Measurements from ENCODE around the gene CD52.

Gene CD52

DNA sequence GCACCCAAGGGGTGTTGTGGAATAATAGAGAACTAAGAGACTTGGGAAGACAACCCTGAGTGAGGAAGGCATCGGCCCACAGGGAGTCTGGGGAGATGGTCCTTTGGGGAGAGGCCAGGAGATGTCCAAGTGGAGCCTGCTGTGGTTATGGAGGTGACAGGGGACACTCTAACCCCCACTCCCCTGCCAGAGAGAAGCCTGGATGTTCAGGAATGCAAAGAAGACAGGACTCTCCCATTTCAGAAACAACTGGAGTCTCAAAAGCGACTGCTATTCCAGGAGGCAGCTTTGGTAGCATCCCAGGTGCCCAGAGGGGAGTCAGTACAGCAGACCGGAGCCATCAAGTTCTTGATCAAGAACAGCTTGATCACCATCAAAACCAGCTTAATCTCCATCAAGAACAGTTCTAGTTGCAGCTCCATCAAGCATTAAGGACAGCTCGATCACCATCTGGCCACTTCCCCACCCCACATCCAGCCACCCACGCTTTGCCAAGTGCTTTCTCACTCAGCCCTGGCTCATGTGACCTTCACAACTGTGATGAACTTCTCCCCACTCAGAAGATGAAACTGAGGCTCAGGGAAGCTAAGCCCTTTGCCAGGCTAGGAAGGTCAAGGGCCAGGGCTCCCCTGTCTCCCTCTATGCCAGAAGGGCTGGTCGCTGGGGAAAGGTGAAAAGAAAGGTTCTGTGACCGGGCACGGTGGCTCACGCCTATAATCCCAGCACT lies 743 bp downstream of the CD52 start:
- H3K4me1 ChIP-seq (ENCODE audit: insufficient read depth, low read length, severe bottlenecking): peaks cover 72% of the 10 kb centered on the region
- H3K4me2 ChIP-seq (ENCODE audit: low read length): peak overlapping the region; percentile 79
- no peaks in the 10 kb centered on the region for H3K9me3 ChIP-seq (ENCODE audit: low read length)
- H4K20me1 ChIP-seq (ENCODE audit: insufficient read depth, low read length): no peaks in the 10 kb centered on the region
- TF ChIP-seq EZH2 (IDR thresholded peaks at IDR 0.05; ENCODE audit: borderline replicate concordance, low read length) (no peak), CTCF (IDR thresholded peaks at IDR 0.05; ENCODE audit: low read length) (no peak)
- H2AFZ ChIP-seq (ENCODE audit: low read length): no peak overlapping the region
- peak overlapping the region; percentile 97 for H3K27ac ChIP-seq (ENCODE audit: low read depth, low read length, poor library complexity, severe bottlenecking)
- no peaks in the 10 kb centered on the region for H3K9me2 ChIP-seq (ENCODE audit: low read depth, low read length)
- peak overlapping the region; percentile 92 for H3K9ac ChIP-seq (ENCODE audit: low read length)
- H3F3A ChIP-seq (ENCODE audit: insufficient read depth, low read length): no peaks in the 10 kb centered on the region; the same call in 1 of the 2 replicates
- peak overlapping the region; percentile 84 for H3K4me3 ChIP-seq (ENCODE audit: low read depth, low read length, poor library complexity, severe bottlenecking)
- H3K27me3 ChIP-seq (ENCODE audit: insufficient read depth, low read length): no peaks in the 10 kb centered on the region
- peaks cover 16% of the 10 kb centered on the region for H3K79me2 ChIP-seq (ENCODE audit: insufficient read depth, low read length)
- H3K36me3 ChIP-seq (ENCODE audit: insufficient read depth, low read length): peaks cover 40% of the 10 kb centered on the region

GRCh38 chr1:26320896-26321295 lies 3.1 kb downstream of the CD52 start:
- Histone ChIP-seq H3K4me2 (ENCODE audit: low read length) (peak overlapping the region; percentile 79), H3K9ac (ENCODE audit: low read length) (no peak overlapping the region; the same call in 1 of the 2 replicates), H3K9me2 (ENCODE audit: low read depth, low read length) (no peaks in the 10 kb centered on the region), H4K20me1 (ENCODE audit: insufficient read depth, low read length) (no peaks in the 10 kb centered on the region), H3K4me3 (ENCODE audit: low read depth, low read length, poor library complexity, severe bottlenecking) (no peak overlapping the region), H3K4me1 (ENCODE audit: insufficient read depth, low read length, severe bottlenecking) (peaks cover 53% of the 10 kb centered on the region), H2AFZ (ENCODE audit: low read length) (no peak overlapping the region), H3K27ac (ENCODE audit: low read depth, low read length, poor library complexity, severe bottlenecking) (peak overlapping the region; percentile 97), H3K27me3 (ENCODE audit: insufficient read depth, low read length) (no peaks in the 10 kb centered on the region), H3K36me3 (ENCODE audit: insufficient read depth, low read length) (peaks cover 49% of the 10 kb centered on the region), H3F3A (ENCODE audit: insufficient read depth, low read length) (no peaks in the 10 kb centered on the region; the same call in 1 of the 2 replicates), H3K9me3 (ENCODE audit: low read length) (no peaks in the 10 kb centered on the region), H3K79me2 (ENCODE audit: insufficient read depth, low read length) (peaks cover 16% of the 10 kb centered on the region)
- TF ChIP-seq EZH2 (IDR thresholded peaks at IDR 0.05; ENCODE audit: borderline replicate concordance, low read length) (no peak), CTCF (IDR thresholded peaks at IDR 0.05; ENCODE audit: low read length) (no peak)

- Histone ChIP-seq H3K4me2 (ENCODE audit: low read length) (peak overlapping the region; percentile 79; the same call in 1 of the 2 replicates), H3K4me3 (ENCODE audit: low read depth, low read length, poor library complexity, severe bottlenecking) (no peak overlapping the region), H3K9me2 (ENCODE audit: low read depth, low read length) (no peaks in the 10 kb centered on the region), H3F3A (ENCODE audit: insufficient read depth, low read length) (no peaks in the 10 kb centered on the region; the same call in 1 of the 2 replicates), H3K4me1 (ENCODE audit: insufficient read depth, low read length, severe bottlenecking) (peaks cover 47% of the 10 kb centered on the region), H3K27me3 (ENCODE audit: insufficient read depth, low read length) (no peaks in the 10 kb centered on the region), H3K36me3 (ENCODE audit: insufficient read depth, low read length) (peaks cover 49% of the 10 kb centered on the region), H4K20me1 (ENCODE audit: insufficient read depth, low read length) (no peaks in the 10 kb centered on the region), H3K9ac (ENCODE audit: low read length) (peak overlapping the region; percentile 36; the same call in 1 of the 2 replicates), H3K27ac (ENCODE audit: low read depth, low read length, poor library complexity, severe bottlenecking) (peak overlapping the region; percentile 97), H2AFZ (ENCODE audit: low read length) (no peak overlapping the region), H3K9me3 (ENCODE audit: low read length) (no peaks in the 10 kb centered on the region), H3K79me2 (ENCODE audit: insufficient read depth, low read length) (peaks cover 16% of the 10 kb centered on the region)
- peak; percentile 96 for TF ChIP-seq CTCF (IDR thresholded peaks at IDR 0.05; ENCODE audit: low read length)
- TF ChIP-seq EZH2 (IDR thresholded peaks at IDR 0.05; ENCODE audit: borderline replicate concordance, low read length): no peak
Measured at GRCh38 chr1:26321315-26322041, 3.7 kb downstream of the CD52 start.
